Muscle of leg (tissue), 16 donors: ENCODE results near the gene COL4A6. TPM values are rescaled to one million over a fixed set of nuclear protein-coding genes. Genes with fewer than 3 reads are reported as not detected.
A peak's percentile ranks its signal among the peaks of the same experiment; 100 is the strongest.
"Not testable (repeated sequence)": the region's sequence is repeated elsewhere in the genome, so short reads cannot be mapped to it uniquely, and the experiment has no call there.

Experiments used
- DNase-seq: peaks from one replicate; pipeline ENCODE4 v3.0.0; 2013
- H3K27ac ChIP-seq: one replicate; pipeline ENCODE4 v1.5.1; 2013; ENCODE audit warnings: mild to moderate bottlenecking, low read length, control low read depth
- H3K27me3 ChIP-seq: one replicate; pipeline ENCODE4 v1.6.1; 2013; ENCODE audit warnings: low read length; ENCODE audit not compliant: control insufficient read depth, insufficient read depth
- H3K36me3 ChIP-seq: one replicate; pipeline ENCODE4 v1.6.1; 2013; ENCODE audit warnings: low read length; ENCODE audit not compliant: control insufficient read depth, insufficient read depth
- H3K4me1 ChIP-seq: one replicate; pipeline ENCODE4 v1.6.1; 2013; ENCODE audit warnings: low read length; ENCODE audit not compliant: control insufficient read depth, insufficient read depth
- H3K4me3 ChIP-seq: one replicate; pipeline ENCODE4 v1.5.1; 2013; ENCODE audit warnings: low read length, control low read depth
- H3K9me3 ChIP-seq: replicated peaks from 2 replicates; pipeline ENCODE4 v1.6.1; 2013; ENCODE audit warnings: low read depth, low read length; ENCODE audit not compliant: control insufficient read depth
- WGBS: methylation state at CpG from one replicate; pipeline ENCODE4 v1.1.5; 2013; ENCODE audit warnings: missing lambda C conversion rate; ENCODE audit not compliant: insufficient coverage; 5-methylcytosine and 5-hydroxymethylcytosine counted together
- long read RNA-seq, 11 donors: transcript quantifications; one replicate each; lab custom pipeline, GENCODE V29; 2026
- polyA plus RNA-seq, 8 donors: library from polyadenylated mRNA; unstranded; fragments of 120-200 nt; gene quantifications; one replicate each; pipeline versions ENCODE4 v1.2.1 to v1.2.3, GENCODE V29; 2013; ENCODE audit warnings: inconsistent platforms in 1 of 8, low replicate concordance in 1 of 8; ENCODE audit not compliant: insufficient read length in 8 of 8, insufficient read depth in 1 of 8
- total RNA-seq: library from RNA; stranded (reverse); fragments of 120-200 nt; gene quantifications from one replicate; pipeline ENCODE4 v1.2.4, GENCODE V29; 2013

The COL4A6 gene
- total RNA-seq (2.1 TPM), polyA plus RNA-seq (1 to 10 TPM; 1.6 to 3.5 (median 1.9) TPM)
- long read RNA-seq, donor 1: 0 reads
- long read RNA-seq, donor 2: 0 reads
- long read RNA-seq, donor 3: 0 reads
- long read RNA-seq, donor 4: 0 reads
- long read RNA-seq, donor 5: 0 reads
- long read RNA-seq, donor 6, partial matches to known transcripts: 0 of 1 reads
- long read RNA-seq, donor 6, other reads (novel, unspliced or antisense): 0 of 1 reads
- long read RNA-seq, donor 7: 0 reads
- long read RNA-seq, donor 8: 0 reads
- long read RNA-seq, donor 9: 0 reads
- long read RNA-seq, donor 10: 0 reads
- long read RNA-seq, donor 11: 0 reads

- peak within 1 kb of the TSS; percentile 10 for H3K4me3 ChIP-seq
- peaks cover 8% of the 10 kb centered on the region for H3K4me1 ChIP-seq
- 30% methylated on average over 9 of the region's 16 CpGs for WGBS
- H3K27me3 ChIP-seq: peaks cover 30% of the 10 kb centered on the region
- H3K9me3 ChIP-seq: no peaks in the 10 kb centered on the region
- DNase-seq: no peak
- no peak within 1 kb of the TSS for H3K27ac ChIP-seq
- H3K36me3 ChIP-seq: no peaks in the 10 kb centered on the region
These were observed at the start of gene COL4A6 for GRCh38 chrX:108438110-108438623. Gene COL4A6, minus strand, starts transcription at chrX:108438422. Its CDS starts 226 bp downstream, at chrX:108438196.

DNA sequence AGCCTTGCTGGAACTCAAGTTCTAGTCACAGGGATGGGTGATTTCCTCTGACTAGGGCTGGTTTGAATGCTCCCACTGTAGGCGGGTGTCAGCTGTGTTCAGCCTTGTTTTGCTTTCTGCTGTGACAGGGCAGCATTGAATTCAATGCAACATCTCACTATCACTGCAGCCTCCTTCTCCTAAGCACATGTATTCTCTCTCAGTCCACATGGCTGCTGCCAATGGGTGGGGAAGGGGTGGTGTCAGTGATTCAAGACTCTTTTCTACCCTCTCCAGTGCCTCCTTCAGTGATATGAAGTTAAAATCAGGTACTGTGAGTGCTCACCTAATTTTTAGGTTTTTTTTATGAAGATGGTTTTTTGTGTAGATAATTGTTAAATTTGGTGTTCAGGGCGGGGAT lies 47.7 kb upstream of the COL4A6 start:
- WGBS: no CpG with 5 or more reads among the region's 2 CpGs
- Histone ChIP-seq H3K4me1 (no peaks in the 10 kb centered on the region), H3K27ac (no peak overlapping the region), H3K9me3 (no peaks in the 10 kb centered on the region), H3K36me3 (no peaks in the 10 kb centered on the region), H3K27me3 (peaks cover 3% of the 10 kb centered on the region), H3K4me3 (no peak overlapping the region)
- DNase-seq: no peak

DNA sequence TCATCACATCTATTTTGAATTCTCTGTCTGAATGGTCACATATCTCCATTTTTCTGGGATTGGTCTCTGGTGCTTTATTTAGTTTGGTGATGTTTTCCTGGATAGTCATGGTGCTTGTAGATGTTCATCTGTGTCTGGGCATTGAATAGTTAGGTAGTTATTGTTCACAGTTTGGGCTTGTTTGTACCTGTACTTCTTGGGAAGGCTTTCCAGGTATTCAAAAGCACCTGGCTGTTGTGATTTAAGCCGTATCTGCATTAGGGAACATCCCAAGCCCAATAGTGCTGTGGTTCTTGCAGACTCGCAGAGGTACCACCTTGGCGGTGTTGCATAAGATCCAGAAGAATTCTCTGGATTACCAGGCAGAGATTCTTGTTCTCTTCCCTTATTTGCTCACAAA lies 46.0 kb upstream of the COL4A6 start:
- Histone ChIP-seq H3K4me1 (no peaks in the 10 kb centered on the region), H3K27me3 (peaks cover 3% of the 10 kb centered on the region), H3K4me3 (no peak overlapping the region), H3K27ac (no peak overlapping the region), H3K36me3 (no peaks in the 10 kb centered on the region), H3K9me3 (peaks cover 2% of the 10 kb centered on the region)
- WGBS: 83% methylated on average over 3 of the region's 3 CpGs
- no peak for DNase-seq

- H3K27ac ChIP-seq, DNase-seq, H3K4me1 ChIP-seq, H3K27me3 ChIP-seq, H3K4me3 ChIP-seq, H3K9me3 ChIP-seq, H3K36me3 ChIP-seq: not testable (repeated sequence)
- WGBS: 95% methylated on average over 3 of the region's 6 CpGs
These were observed 43.3 kb upstream of the COL4A6 start for GRCh38 chrX:108481528-108481927.

DNA sequence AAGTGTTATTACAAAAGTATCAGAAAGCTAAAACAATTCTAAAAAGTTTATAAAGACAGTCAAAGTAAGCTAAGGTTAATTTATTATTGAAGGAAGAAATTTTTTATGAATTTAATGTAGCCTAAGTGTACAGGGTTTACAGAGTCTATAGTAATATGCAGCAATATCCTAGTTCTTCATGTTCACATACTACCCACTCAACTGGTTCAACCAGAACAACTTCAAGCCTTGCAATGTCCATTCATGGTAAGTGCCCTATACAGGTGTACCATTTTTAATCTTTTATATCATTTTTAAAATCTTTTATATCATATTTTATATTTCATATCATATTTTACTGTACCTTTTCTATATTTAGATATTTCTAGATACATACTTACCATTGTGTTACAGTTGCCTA lies 35.8 kb upstream of the COL4A6 start:
- no peak for DNase-seq
- no peak overlapping the region for H3K4me3 ChIP-seq
- H3K27ac ChIP-seq: no peak overlapping the region
- no peaks in the 10 kb centered on the region for H3K27me3 ChIP-seq
- no peaks in the 10 kb centered on the region for H3K36me3 ChIP-seq
- H3K9me3 ChIP-seq: no peaks in the 10 kb centered on the region
- no peaks in the 10 kb centered on the region for H3K4me1 ChIP-seq

GRCh38 chrX:108468486-108468885 lies 30.3 kb upstream of the COL4A6 start:
- Histone ChIP-seq H3K36me3 (no peaks in the 10 kb centered on the region), H3K27me3 (peaks cover 3% of the 10 kb centered on the region), H3K9me3 (no peaks in the 10 kb centered on the region), H3K4me1 (no peaks in the 10 kb centered on the region), H3K4me3 (no peak overlapping the region), H3K27ac (no peak overlapping the region)
- no CpG with 5 or more reads among the region's 1 CpG for WGBS
- peak; percentile 1 for DNase-seq

- Histone ChIP-seq H3K4me3 (no peak overlapping the region), H3K36me3 (no peaks in the 10 kb centered on the region), H3K4me1 (no peaks in the 10 kb centered on the region), H3K27ac (no peak overlapping the region), H3K9me3 (no peaks in the 10 kb centered on the region), H3K27me3 (peaks cover 9% of the 10 kb centered on the region)
- no peak for DNase-seq
- WGBS: no CpG with 5 or more reads among the region's 3 CpGs
These were observed 26.4 kb upstream of the COL4A6 start for GRCh38 chrX:108464604-108465003.

- H3K4me1 ChIP-seq: no peaks in the 10 kb centered on the region
- DNase-seq: no peak
- peaks cover 4% of the 10 kb centered on the region for H3K27me3 ChIP-seq
- no peak overlapping the region for H3K4me3 ChIP-seq
- no peak overlapping the region for H3K27ac ChIP-seq
- no peaks in the 10 kb centered on the region for H3K36me3 ChIP-seq
- H3K9me3 ChIP-seq: no peaks in the 10 kb centered on the region
- WGBS: no CpG with 5 or more reads among the region's 4 CpGs
These were observed 18.8 kb upstream of the COL4A6 start for GRCh38 chrX:108456971-108457477.

GRCh38 chrX:108453841-108454240 lies 15.6 kb upstream of the COL4A6 start:
- no peak for DNase-seq
- H3K9me3 ChIP-seq: no peaks in the 10 kb centered on the region
- H3K36me3 ChIP-seq: no peaks in the 10 kb centered on the region
- H3K27ac ChIP-seq: no peak overlapping the region
- WGBS: no CpG with 5 or more reads among the region's 3 CpGs
- peaks cover 2% of the 10 kb centered on the region for H3K27me3 ChIP-seq
- H3K4me3 ChIP-seq: no peak overlapping the region
- H3K4me1 ChIP-seq: no peaks in the 10 kb centered on the region

DNA sequence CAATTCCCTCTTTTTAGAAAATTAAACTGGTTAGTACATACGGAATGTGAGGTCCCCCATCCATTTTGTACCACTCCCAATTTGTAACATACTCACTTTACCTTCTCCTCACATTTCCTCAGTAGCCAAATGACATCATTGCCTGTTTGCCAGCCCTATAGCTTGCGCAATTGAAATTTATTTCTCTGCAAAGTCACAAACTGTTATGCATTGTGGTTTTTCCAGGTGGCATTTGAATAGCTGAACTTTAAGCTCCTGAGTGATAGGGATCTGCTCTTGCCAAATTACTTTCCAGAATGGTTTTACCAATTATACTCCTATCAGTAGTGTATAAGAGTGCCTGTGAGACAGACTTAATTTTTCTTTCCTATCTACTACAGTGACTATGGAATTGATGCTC lies 9.1 kb upstream of the COL4A6 start:
- Histone ChIP-seq H3K9me3 (no peaks in the 10 kb centered on the region), H3K27ac (no peak overlapping the region), H3K27me3 (peaks cover 5% of the 10 kb centered on the region), H3K4me1 (no peaks in the 10 kb centered on the region), H3K36me3 (no peaks in the 10 kb centered on the region), H3K4me3 (no peak overlapping the region)
- no CpG with 5 or more reads among the region's 2 CpGs for WGBS
- no peak for DNase-seq
